ENCODE measurements around the gene BET1. TPM values are rescaled to one million over a fixed set of nuclear protein-coding genes. Genes with fewer than 3 reads are reported as not detected.

Gene BET1
- total and polyA plus RNA-seq, 4 donors, result 17.6 to 45.4 (median 20.7) TPM

GRCh38 chr7:93958216-93958615 is 45.9 kb downstream of the BET1 start:
- no peak for ATAC-seq (ENCODE audit: insufficient read depth, low FRiP score)
- Histone ChIP-seq H3K4me3 (no peak overlapping the region), H3K36me3 (ENCODE audit: control insufficient read depth in 4 of 4, insufficient read depth in 4 of 4, low read length in 4 of 4) (no peaks in the 10 kb centered on the region), H3K27me3 (ENCODE audit: control insufficient read depth in 3 of 3, insufficient read depth in 3 of 3, low read length in 2 of 3) (no peaks in the 10 kb centered on the region), H3K9ac (ENCODE audit: insufficient read depth in 1 of 2, low read length in 2 of 2) (no peak overlapping the region), H3K27ac (ENCODE audit: low read depth in 1 of 2, low read length in 1 of 2) (no peak overlapping the region), H3K4me1 (ENCODE audit: control insufficient read depth in 5 of 5, insufficient read depth in 5 of 5, low read length in 5 of 5) (peaks cover 0 to 1% (median 0%) of the 10 kb centered on the region in 5 donors), H3K9me3 (ENCODE audit: control insufficient read depth in 4 of 4, insufficient read depth in 3 of 4, low read length in 3 of 4) (no peaks in the 10 kb centered on the region)
- WGBS, 2 donors, result 84 to 85% methylated on average over 3 of the region's 3 CpGs
- no peak for TF ChIP-seq CTCF (IDR thresholded peaks at IDR 0.05; ENCODE audit: control extremely low read depth, extremely low read depth)
- DNase-seq, result no peak

DNA sequence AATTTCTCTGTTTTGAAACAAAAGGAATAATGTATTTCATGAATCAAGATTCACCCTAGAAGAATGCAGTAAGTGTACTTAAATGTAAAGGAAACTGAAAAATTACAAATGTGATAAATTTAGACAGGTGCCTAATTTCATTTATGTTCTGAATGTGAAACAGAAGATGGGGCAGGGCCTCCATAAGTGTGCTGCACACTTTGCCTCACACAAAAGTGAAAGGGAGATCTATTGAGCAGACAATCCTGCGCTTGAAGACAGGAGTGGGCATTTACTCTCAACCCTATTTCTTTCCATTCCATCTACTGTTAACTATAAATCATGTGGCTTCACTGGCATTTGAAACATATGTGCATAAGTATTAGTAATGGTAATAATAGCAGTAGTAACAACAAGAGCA is 46.4 kb downstream of the BET1 start:
- H3K36me3 ChIP-seq (ENCODE audit: control insufficient read depth in 4 of 4, insufficient read depth in 4 of 4, low read length in 4 of 4), result no peaks in the 10 kb centered on the region
- no peak for TF ChIP-seq CTCF (IDR thresholded peaks at IDR 0.05; ENCODE audit: control extremely low read depth, extremely low read depth)
- H3K27ac ChIP-seq (ENCODE audit: low read depth in 1 of 2, low read length in 1 of 2), result no peak overlapping the region
- no peak overlapping the region for H3K4me3 ChIP-seq
- H3K4me1 ChIP-seq (ENCODE audit: control insufficient read depth in 5 of 5, insufficient read depth in 5 of 5, low read length in 5 of 5), result peaks cover 0 to 1% (median 0%) of the 10 kb centered on the region in 5 donors
- WGBS, 2 donors, result 90 to 93% methylated on average over 1 of the region's 1 CpG
- H3K9ac ChIP-seq (ENCODE audit: insufficient read depth in 1 of 2, low read length in 2 of 2), result no peak overlapping the region
- no peak for DNase-seq
- ATAC-seq (ENCODE audit: insufficient read depth, low FRiP score), result no peak
- H3K9me3 ChIP-seq (ENCODE audit: control insufficient read depth in 4 of 4, insufficient read depth in 3 of 4, low read length in 3 of 4), result no peaks in the 10 kb centered on the region
- H3K27me3 ChIP-seq (ENCODE audit: control insufficient read depth in 3 of 3, insufficient read depth in 3 of 3, low read length in 2 of 3), result no peaks in the 10 kb centered on the region

- Histone ChIP-seq H3K27me3 (ENCODE audit: control insufficient read depth in 3 of 3, insufficient read depth in 3 of 3, low read length in 2 of 3) (no peaks in the 10 kb centered on the region), H3K4me3 (no peak overlapping the region), H3K36me3 (ENCODE audit: control insufficient read depth in 4 of 4, insufficient read depth in 4 of 4, low read length in 4 of 4) (no peaks in the 10 kb centered on the region), H3K9ac (ENCODE audit: insufficient read depth in 1 of 2, low read length in 2 of 2) (no peak overlapping the region), H3K4me1 (ENCODE audit: control insufficient read depth in 5 of 5, insufficient read depth in 5 of 5, low read length in 5 of 5) (peaks cover 0 to 1% (median 0%) of the 10 kb centered on the region in 5 donors), H3K27ac (ENCODE audit: low read depth in 1 of 2, low read length in 1 of 2) (no peak overlapping the region), H3K9me3 (ENCODE audit: control insufficient read depth in 4 of 4, insufficient read depth in 3 of 4, low read length in 3 of 4) (no peaks in the 10 kb centered on the region)
- 81 to 91% methylated on average over 2 of the region's 2 CpGs for WGBS, 2 donors
- no peak for TF ChIP-seq CTCF (IDR thresholded peaks at IDR 0.05; ENCODE audit: control extremely low read depth, extremely low read depth)
- ATAC-seq (ENCODE audit: insufficient read depth, low FRiP score) (no peak), DNase-seq (no peak)
Observed at GRCh38 chr7:93955304-93955703, 48.9 kb downstream of the BET1 start.

DNA sequence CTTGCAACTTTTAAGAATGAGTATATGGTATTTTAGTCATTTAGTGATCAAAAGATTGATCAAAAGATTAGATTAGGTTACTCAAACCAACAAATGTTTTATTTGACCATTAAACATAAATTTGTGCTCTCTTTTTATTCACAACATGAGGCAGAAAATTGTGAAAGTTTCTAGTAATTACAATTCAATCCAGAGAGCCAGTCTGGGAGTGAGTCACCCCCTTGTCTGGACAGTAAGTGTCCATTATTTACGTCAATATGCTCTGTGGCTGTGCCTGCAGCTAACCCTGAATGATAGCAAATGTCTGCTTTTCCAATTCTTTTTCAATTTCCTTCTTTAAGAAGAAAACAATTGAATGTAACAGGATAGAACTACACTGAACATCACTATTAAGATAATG is 54.7 kb downstream of the BET1 start:
- WGBS, 2 donors, result 68 to 77% methylated on average over 1 of the region's 1 CpG
- H3K27me3 ChIP-seq (ENCODE audit: control insufficient read depth in 3 of 3, insufficient read depth in 3 of 3, low read length in 2 of 3), result no peaks in the 10 kb centered on the region
- ATAC-seq (ENCODE audit: insufficient read depth, low FRiP score), result no peak

More for the DNA sequence above, 54.7 kb downstream of the BET1 start:
- peaks cover 0 to 11% (median 1%) of the 10 kb centered on the region in 5 donors for H3K4me1 ChIP-seq (ENCODE audit: control insufficient read depth in 5 of 5, insufficient read depth in 5 of 5, low read length in 5 of 5)
- no peak overlapping the region for H3K27ac ChIP-seq (ENCODE audit: low read depth in 1 of 2, low read length in 1 of 2)
- TF ChIP-seq CTCF (IDR thresholded peaks at IDR 0.05; ENCODE audit: control extremely low read depth, extremely low read depth), result no peak
- H3K9me3 ChIP-seq (ENCODE audit: control insufficient read depth in 4 of 4, insufficient read depth in 3 of 4, low read length in 3 of 4), result no peaks in the 10 kb centered on the region
- no peak for DNase-seq
- no peak overlapping the region for H3K4me3 ChIP-seq
- H3K9ac ChIP-seq (ENCODE audit: insufficient read depth in 1 of 2, low read length in 2 of 2), result no peak overlapping the region
- no peaks in the 10 kb centered on the region for H3K36me3 ChIP-seq (ENCODE audit: control insufficient read depth in 4 of 4, insufficient read depth in 4 of 4, low read length in 4 of 4)
